Uterus (tissue), 4 donors: Measurements from ENCODE around the gene FSIP1. TPM values are rescaled to one million over a fixed set of nuclear protein-coding genes. Genes with fewer than 3 reads are reported as not detected.

ENCODE experiments used
- DNase-seq, 2 donors: peaks; one replicate each; pipeline ENCODE4 v3.0.0-alpha.2; 2019 to 2020
- H3K27ac ChIP-seq, 2 donors: fragments of 200-600 bp; sonication (generic); 1 replicate in 1 of 2; 2 replicates in 1 of 2; pipeline ENCODE4 v1.5.1; 2016 to 2018
- H3K27me3 ChIP-seq, 2 donors: fragments of 200-600 bp; sonication (generic); one replicate each; pipeline ENCODE4 v1.5.1; 2018 to 2019; ENCODE audit warnings: control low read depth in 1 of 2
- H3K36me3 ChIP-seq, 2 donors: fragments of 200-600 bp; sonication (generic); one replicate each; pipeline ENCODE4 v1.5.1; 2019; ENCODE audit warnings: control low read depth in 1 of 2
- H3K4me1 ChIP-seq, 2 donors: fragments of 200-600 bp; sonication (generic); one replicate each; pipeline ENCODE4 v1.5.1; 2018 to 2019; ENCODE audit warnings: control low read depth in 1 of 2
- H3K4me3 ChIP-seq, 2 donors: fragments of 200-600 bp; sonication (generic); 1 replicate in 1 of 2; 2 replicates in 1 of 2; pipeline ENCODE4 v1.5.1; 2018 to 2019; ENCODE audit warnings: mild to moderate bottlenecking in 1 of 2
- H3K9me3 ChIP-seq, 2 donors: fragments of 200-600 bp; sonication (generic); one replicate each; pipeline ENCODE4 v1.5.1; 2019; ENCODE audit warnings: control low read depth in 1 of 2
- CTCF ChIP-seq, 4 experiments: fragments of 200-600 bp in 2 of 4; fragments of 450-650 bp in 2 of 4; sonication (generic) in 2 of 4; IDR thresholded peaks; one replicate each; pipeline ENCODE4 v1.5.1; 2016 to 2019; ENCODE audit warnings: antibody characterized with exemption in 4 of 4, mild to moderate bottlenecking in 2 of 4, moderate library complexity in 1 of 4
- POLR2A ChIP-seq, 2 donors: fragments of 450-650 bp; IDR thresholded peaks; one replicate each; pipeline ENCODE4 v1.6.1; 2016; ENCODE audit warnings: antibody characterized with exemption in 2 of 2, mild to moderate bottlenecking in 1 of 2, moderate library complexity in 1 of 2
- intact Hi-C: fragments of 100-400 bp; cut with DNase I; formaldehyde crosslinking; loops from one replicate; pipeline ENCODE4 v1.15.1; 2023; ENCODE audit warnings: low total_unique reads
- total RNA-seq, 4 donors: library from RNA; depleted of rRNA in 3 of 4; stranded (reverse); fragments of >200 nt in 3 of 4; gene quantifications; one replicate each; pipeline versions ENCODE4 v1.1.0 to v1.2.4, GENCODE V29; 2014 to 2023
- donor health status: DM: yes; HTN: yes; CAD: no.

Gene FSIP1
- total RNA-seq, 4 donors from 2014 or later: 0.77 to 4.3 (median 2.6) TPM

DNA sequence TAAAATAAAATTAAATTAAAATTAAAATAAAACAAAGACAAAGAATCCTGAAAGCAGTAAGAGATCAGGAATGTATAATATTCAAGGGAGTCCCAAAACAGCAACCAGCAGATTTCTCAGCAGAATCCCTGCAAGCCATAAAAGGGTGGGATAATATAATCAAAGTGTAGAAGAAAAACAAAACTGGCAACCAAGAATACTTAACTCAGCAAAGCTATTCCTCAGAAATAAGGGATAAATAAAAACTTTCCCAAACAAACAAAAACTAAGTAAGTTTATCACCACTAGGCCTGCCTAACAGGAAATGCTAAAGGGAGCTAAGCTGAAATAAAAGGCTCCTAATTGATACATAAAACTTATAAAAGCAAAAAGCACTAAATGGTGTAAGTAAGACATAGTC is 172.0 kb downstream of the FSIP1 start:
- TF ChIP-seq CTCF (IDR thresholded peaks at IDR 0.05) (no peak), POLR2A (IDR thresholded peaks at IDR 0.05) (no peak)
- Histone ChIP-seq H3K36me3 (no peaks in the 10 kb centered on the region), H3K9me3 (peaks cover 0 to 15% of the 10 kb centered on the region in 2 donors), H3K4me3 (no peak overlapping the region), H3K27me3 (no peaks in the 10 kb centered on the region), H3K27ac (no peak overlapping the region), H3K4me1 (no peaks in the 10 kb centered on the region)
- intact Hi-C loops: no loop called here
- DNase-seq: no peak

- Histone ChIP-seq H3K27ac (no peak overlapping the region), H3K27me3 (no peaks in the 10 kb centered on the region), H3K4me1 (no peaks in the 10 kb centered on the region), H3K4me3 (no peak overlapping the region), H3K9me3 (peaks cover 0 to 15% of the 10 kb centered on the region in 2 donors), H3K36me3 (no peaks in the 10 kb centered on the region)
- TF ChIP-seq CTCF (IDR thresholded peaks at IDR 0.05): no peak
- no peak for TF ChIP-seq POLR2A (IDR thresholded peaks at IDR 0.05)
- intact Hi-C loops: no loop called here
- DNase-seq: no peak
These were observed 173.3 kb downstream of the FSIP1 start for GRCh38 chr15:39609166-39609916.

DNA sequence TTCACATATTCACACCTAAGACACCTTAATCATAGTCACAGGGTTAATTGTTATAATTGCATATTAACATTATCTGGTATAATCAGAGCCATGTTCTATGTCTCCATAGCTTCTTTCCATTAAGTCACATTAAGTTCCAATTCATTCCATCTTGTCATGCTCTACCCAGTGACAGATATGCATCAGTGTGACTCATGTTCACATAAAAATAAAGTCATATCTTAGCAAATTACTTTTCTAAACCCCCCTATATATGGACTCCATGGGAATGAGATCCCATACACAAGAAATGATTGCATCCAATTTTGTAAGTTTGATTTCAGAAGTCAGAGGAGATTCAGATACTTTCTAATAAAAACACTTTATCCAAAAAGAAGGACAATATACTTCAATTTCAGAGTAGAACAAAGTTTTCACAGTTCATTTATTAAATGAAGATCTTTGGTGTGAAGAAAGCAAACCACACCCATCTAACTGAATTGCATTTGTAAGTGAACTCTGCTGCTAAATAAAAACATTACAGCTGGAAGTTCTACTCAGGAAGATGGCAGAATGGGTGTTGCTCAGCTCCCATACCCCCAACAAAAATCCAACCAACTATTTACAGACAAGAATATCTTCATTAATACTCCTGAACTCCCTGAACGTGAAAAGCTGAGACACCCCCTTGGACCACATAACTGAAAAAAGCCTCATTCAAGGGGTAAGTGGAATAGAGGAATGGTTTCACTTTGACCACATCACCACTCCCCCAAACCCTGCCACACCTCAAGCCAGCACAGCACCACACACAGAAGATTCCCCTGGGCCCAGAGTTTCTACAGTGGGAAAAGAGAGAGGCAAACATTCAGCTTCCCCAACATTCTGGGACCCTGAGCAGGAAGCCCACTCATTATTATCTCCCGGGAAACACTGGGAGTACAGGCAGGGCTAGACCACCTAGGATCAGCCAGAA is 174.2 kb downstream of the FSIP1 start:
- no peaks in the 10 kb centered on the region for H3K27me3 ChIP-seq
- H3K27ac ChIP-seq: no peak overlapping the region
- H3K9me3 ChIP-seq: peaks cover 0 to 15% of the 10 kb centered on the region in 2 donors
- TF ChIP-seq CTCF (IDR thresholded peaks at IDR 0.05): no peak
- no peak for TF ChIP-seq POLR2A (IDR thresholded peaks at IDR 0.05)
- no peak overlapping the region for H3K4me3 ChIP-seq
- intact Hi-C loops: no loop called here
- no peaks in the 10 kb centered on the region for H3K36me3 ChIP-seq
- H3K4me1 ChIP-seq: no peaks in the 10 kb centered on the region
- no peak for DNase-seq

DNA sequence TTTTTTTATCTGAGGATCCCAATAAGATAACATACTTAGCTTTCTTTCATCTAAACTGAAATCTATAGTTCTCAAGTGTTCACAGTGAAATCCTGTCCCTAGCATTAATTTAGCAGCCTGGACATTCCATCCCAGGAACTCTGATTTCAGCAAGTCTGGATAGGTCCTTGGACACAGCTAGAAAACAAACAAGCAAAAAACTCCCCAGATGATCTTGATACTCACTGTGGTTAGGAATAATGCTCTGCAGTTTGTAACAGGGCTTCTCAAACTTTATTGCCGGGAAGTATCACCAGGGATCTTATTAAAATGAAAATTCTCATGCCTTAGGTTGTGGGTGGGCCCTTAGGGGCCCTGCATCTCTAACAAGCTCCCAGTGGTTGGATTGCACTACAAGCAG is 177.5 kb downstream of the FSIP1 start:
- intact Hi-C loops: no loop called here
- Histone ChIP-seq H3K4me3 (no peak overlapping the region), H3K27ac (no peak overlapping the region), H3K9me3 (peaks cover 0 to under 1% of the 10 kb centered on the region in 2 donors), H3K27me3 (no peaks in the 10 kb centered on the region), H3K4me1 (no peaks in the 10 kb centered on the region), H3K36me3 (no peaks in the 10 kb centered on the region)
- no peak for DNase-seq
- no peak for TF ChIP-seq CTCF (IDR thresholded peaks at IDR 0.05)
- TF ChIP-seq POLR2A (IDR thresholded peaks at IDR 0.05): no peak

GRCh38 chr15:39602143-39602542 is 180.5 kb downstream of the FSIP1 start:
- no peak for DNase-seq
- H3K4me3 ChIP-seq: no peak overlapping the region
- no peak for TF ChIP-seq CTCF (IDR thresholded peaks at IDR 0.05)
- no peak for TF ChIP-seq POLR2A (IDR thresholded peaks at IDR 0.05)
- peaks cover 0 to 1% of the 10 kb centered on the region in 2 donors for H3K36me3 ChIP-seq
- H3K27me3 ChIP-seq: no peaks in the 10 kb centered on the region
- no peaks in the 10 kb centered on the region for H3K9me3 ChIP-seq
- intact Hi-C loops: no loop called here
- no peak overlapping the region for H3K27ac ChIP-seq
- no peaks in the 10 kb centered on the region for H3K4me1 ChIP-seq
